ENCODE measurements around the gene AMN.

The AMN gene

GRCh38 chr14:102911541-102911951, 10.9 kb upstream of the AMN start:
- no peak overlapping the region for H3K4me3 ChIP-seq (ENCODE audit: severe bottlenecking)
- no peak overlapping the region for H3K27ac ChIP-seq (ENCODE audit: poor library complexity, severe bottlenecking)
- no peaks in the 10 kb centered on the region for H3K4me1 ChIP-seq (ENCODE audit: insufficient read depth, poor library complexity, severe bottlenecking)
- no peaks in the 10 kb centered on the region for H3K36me3 ChIP-seq (ENCODE audit: low read depth)
- no peaks in the 10 kb centered on the region for H3K9me3 ChIP-seq (ENCODE audit: severe bottlenecking)
- no peaks in the 10 kb centered on the region for H3K27me3 ChIP-seq (ENCODE audit: insufficient read depth, poor library complexity, severe bottlenecking)
- TF ChIP-seq, protein P1, sequence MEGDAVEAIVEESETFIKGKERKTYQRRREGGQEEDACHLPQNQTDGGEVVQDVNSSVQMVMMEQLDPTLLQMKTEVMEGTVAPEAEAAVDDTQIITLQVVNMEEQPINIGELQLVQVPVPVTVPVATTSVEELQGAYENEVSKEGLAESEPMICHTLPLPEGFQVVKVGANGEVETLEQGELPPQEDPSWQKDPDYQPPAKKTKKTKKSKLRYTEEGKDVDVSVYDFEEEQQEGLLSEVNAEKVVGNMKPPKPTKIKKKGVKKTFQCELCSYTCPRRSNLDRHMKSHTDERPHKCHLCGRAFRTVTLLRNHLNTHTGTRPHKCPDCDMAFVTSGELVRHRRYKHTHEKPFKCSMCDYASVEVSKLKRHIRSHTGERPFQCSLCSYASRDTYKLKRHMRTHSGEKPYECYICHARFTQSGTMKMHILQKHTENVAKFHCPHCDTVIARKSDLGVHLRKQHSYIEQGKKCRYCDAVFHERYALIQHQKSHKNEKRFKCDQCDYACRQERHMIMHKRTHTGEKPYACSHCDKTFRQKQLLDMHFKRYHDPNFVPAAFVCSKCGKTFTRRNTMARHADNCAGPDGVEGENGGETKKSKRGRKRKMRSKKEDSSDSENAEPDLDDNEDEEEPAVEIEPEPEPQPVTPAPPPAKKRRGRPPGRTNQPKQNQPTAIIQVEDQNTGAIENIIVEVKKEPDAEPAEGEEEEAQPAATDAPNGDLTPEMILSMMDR (IDR thresholded peaks at IDR 0.05; ENCODE audit: poor library complexity, severe bottlenecking): no peak
- ATAC-seq (ENCODE audit: low read depth): no peak
- DNase-seq (ENCODE audit: low spot score): peak; percentile 72

DNA sequence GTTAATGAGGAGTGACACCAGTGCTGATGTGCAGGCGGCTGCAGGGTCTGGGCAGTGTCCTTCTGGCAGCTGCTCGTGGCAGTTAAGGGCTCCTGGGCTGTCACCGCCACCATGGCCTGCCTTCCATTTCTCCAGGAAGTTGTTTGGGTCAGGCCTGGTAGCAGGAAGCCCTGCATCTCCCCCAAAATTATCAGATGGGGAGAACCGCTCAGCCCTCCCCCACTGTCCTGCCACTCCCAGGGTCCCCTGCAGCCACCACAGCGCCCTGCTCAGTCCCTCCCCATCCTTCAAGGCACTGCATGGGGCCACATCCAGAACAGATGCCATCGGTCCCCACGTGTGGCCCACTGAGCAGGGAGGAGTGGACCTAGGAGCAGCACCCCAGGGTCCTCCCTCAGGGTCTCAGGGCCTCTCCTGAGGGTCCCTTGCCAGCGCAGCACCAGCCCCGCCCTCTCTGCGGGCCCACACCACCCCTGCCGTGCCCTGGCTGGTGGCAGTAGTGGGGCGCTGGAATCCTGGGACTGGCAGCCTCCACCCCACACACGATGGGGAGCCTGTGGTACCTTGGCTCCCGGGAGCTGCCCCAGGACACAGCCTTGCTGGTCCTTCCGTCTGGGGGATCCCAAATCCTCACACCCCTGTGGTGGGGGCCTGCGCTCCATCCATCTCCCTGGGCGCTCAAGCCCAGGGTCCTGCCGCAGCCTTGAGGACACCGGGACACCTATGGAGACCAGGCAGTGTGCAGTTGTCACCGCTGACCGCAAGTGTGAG, 10.3 kb upstream of the AMN start:
- TF ChIP-seq, protein P1 (IDR thresholded peaks at IDR 0.05; ENCODE audit: poor library complexity, severe bottlenecking): no peak
- no peak overlapping the region for H3K27ac ChIP-seq (ENCODE audit: poor library complexity, severe bottlenecking)

GRCh38 chr14:102913341-102914211, 8.9 kb upstream of the AMN start:
- ATAC-seq (ENCODE audit: low read depth): no peak
- no peak overlapping the region for H3K27ac ChIP-seq (ENCODE audit: poor library complexity, severe bottlenecking)
- no peaks in the 10 kb centered on the region for H3K27me3 ChIP-seq (ENCODE audit: insufficient read depth, poor library complexity, severe bottlenecking)
- DNase-seq (ENCODE audit: low spot score): peak; percentile 72
- no peaks in the 10 kb centered on the region for H3K36me3 ChIP-seq (ENCODE audit: low read depth)
- no peak overlapping the region for H3K4me3 ChIP-seq (ENCODE audit: severe bottlenecking)
- H3K4me1 ChIP-seq (ENCODE audit: insufficient read depth, poor library complexity, severe bottlenecking): no peaks in the 10 kb centered on the region
- TF ChIP-seq, protein P1 (IDR thresholded peaks at IDR 0.05; ENCODE audit: poor library complexity, severe bottlenecking): no peak
- no peaks in the 10 kb centered on the region for H3K9me3 ChIP-seq (ENCODE audit: severe bottlenecking)

More for the DNA sequence above, 10.3 kb upstream of the AMN start:
- no peaks in the 10 kb centered on the region for H3K36me3 ChIP-seq (ENCODE audit: low read depth)
- no peak for DNase-seq (ENCODE audit: low spot score)
- no peak for ATAC-seq (ENCODE audit: low read depth)
- H3K4me1 ChIP-seq (ENCODE audit: insufficient read depth, poor library complexity, severe bottlenecking): no peaks in the 10 kb centered on the region
- H3K27me3 ChIP-seq (ENCODE audit: insufficient read depth, poor library complexity, severe bottlenecking): no peaks in the 10 kb centered on the region
- H3K9me3 ChIP-seq (ENCODE audit: severe bottlenecking): no peaks in the 10 kb centered on the region
- H3K4me3 ChIP-seq (ENCODE audit: severe bottlenecking): no peak overlapping the region

DNA sequence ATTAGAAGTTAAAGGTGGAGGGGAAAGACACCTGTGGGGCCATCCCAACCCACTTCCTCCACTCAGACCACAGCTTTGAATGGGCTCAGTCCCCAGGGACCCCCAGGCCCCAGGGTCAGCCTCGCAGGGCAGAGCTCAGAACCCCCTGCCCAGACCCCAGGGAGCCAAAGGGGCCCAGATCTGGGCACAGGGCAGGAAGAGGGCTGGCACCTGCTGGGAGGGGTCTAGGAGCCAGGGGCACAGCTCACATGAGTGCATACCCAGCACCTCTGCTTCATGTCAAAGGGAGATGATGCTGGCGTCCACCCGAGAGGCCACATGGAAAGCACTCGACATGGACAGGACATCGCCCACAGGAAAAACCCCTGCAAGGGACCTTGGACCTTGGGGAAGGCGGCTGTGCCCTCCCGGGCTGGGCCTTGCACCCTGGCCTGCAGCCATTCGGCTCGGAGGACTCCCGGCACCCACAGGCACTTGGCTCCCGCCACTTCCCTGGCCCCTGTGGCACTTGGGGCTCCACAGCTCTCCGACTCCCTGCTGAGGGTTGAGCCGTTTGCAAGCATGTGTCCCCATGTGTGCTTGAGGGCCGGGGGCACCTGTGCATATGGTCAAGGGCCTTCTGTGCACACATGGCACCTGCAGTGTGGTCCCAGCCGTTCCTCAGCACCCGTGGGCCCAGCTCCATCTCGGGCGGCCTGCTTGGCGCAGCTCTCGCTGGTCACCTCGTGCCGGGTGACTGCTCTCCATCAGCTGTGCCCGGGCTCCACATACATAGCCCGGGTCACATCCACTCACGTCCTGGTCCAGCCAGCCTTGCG, 7.8 kb upstream of the AMN start:
- no peak for ATAC-seq (ENCODE audit: low read depth)
- H3K9me3 ChIP-seq (ENCODE audit: severe bottlenecking): no peaks in the 10 kb centered on the region
- H3K4me3 ChIP-seq (ENCODE audit: severe bottlenecking): no peak overlapping the region
- peak; percentile 73 for DNase-seq (ENCODE audit: low spot score)
- H3K27ac ChIP-seq (ENCODE audit: poor library complexity, severe bottlenecking): no peak overlapping the region
- H3K36me3 ChIP-seq (ENCODE audit: low read depth): no peaks in the 10 kb centered on the region
- no peaks in the 10 kb centered on the region for H3K27me3 ChIP-seq (ENCODE audit: insufficient read depth, poor library complexity, severe bottlenecking)
- TF ChIP-seq, protein P1 (IDR thresholded peaks at IDR 0.05; ENCODE audit: poor library complexity, severe bottlenecking): no peak
- H3K4me1 ChIP-seq (ENCODE audit: insufficient read depth, poor library complexity, severe bottlenecking): no peaks in the 10 kb centered on the region

Data from RWPE2 (cell line).